HCEC 1CT (cell line): ENCODE results near the gene PLAU.
A peak's percentile ranks its signal among the peaks of the same experiment; 100 is the strongest.

ENCODE experiments used
- DNase-seq: peaks from one replicate; pipeline ENCODE4 v3.0.0-alpha.2; 2017

The PLAU gene

GRCh38 chr10:73910764-73911552 lies at the start of gene PLAU:
Gene PLAU (plus strand): TSS chr10:73911132. CDS start chr10:73911556, 424 bp downstream.
- peak; percentile 52 for DNase-seq

- DNase-seq = no peak
Measured at GRCh38 chr10:73862011-73862410, 48.9 kb upstream of the PLAU start.

GRCh38 chr10:73863039-73863817 lies 47.7 kb upstream of the PLAU start:
- DNase-seq = no peak

GRCh38 chr10:73864229-73864628 lies 46.7 kb upstream of the PLAU start:
- DNase-seq = no peak

GRCh38 chr10:73865107-73865458 lies 45.8 kb upstream of the PLAU start:
- DNase-seq = no peak

- no peak for DNase-seq
Measured at GRCh38 chr10:73865459-73866442, 45.2 kb upstream of the PLAU start.

GRCh38 chr10:73866621-73867020 lies 44.3 kb upstream of the PLAU start:
- DNase-seq = no peak

- no peak for DNase-seq
Measured at GRCh38 chr10:73867126-73867807, 43.7 kb upstream of the PLAU start.

- no peak for DNase-seq
Measured at GRCh38 chr10:73867871-73868631, 42.9 kb upstream of the PLAU start.

GRCh38 chr10:73868655-73869195 lies 42.2 kb upstream of the PLAU start:
- no peak for DNase-seq

- DNase-seq = no peak
Measured at GRCh38 chr10:73871295-73872189, 39.4 kb upstream of the PLAU start.

GRCh38 chr10:73872190-73872710 lies 38.7 kb upstream of the PLAU start:
- peak; percentile 6 for DNase-seq

GRCh38 chr10:73873142-73873837 lies 37.6 kb upstream of the PLAU start:
- no peak for DNase-seq

- DNase-seq = no peak
Measured at GRCh38 chr10:73873838-73874215, 37.1 kb upstream of the PLAU start.

- peak; percentile 87 for DNase-seq
Measured at GRCh38 chr10:73874267-73875138, 36.4 kb upstream of the PLAU start, which contains the start of gene CAMK2G. Gene CAMK2G (minus strand): TSS chr10:73874555. CDS start chr10:73874461, 94 bp downstream.

- DNase-seq = no peak
Measured at GRCh38 chr10:73875139-73875475, 35.8 kb upstream of the PLAU start.

- DNase-seq = no peak
Measured at GRCh38 chr10:73876157-73876556, 34.8 kb upstream of the PLAU start.

- no peak for DNase-seq
Measured at GRCh38 chr10:73876566-73876965, 34.4 kb upstream of the PLAU start.
